ENCODE measurements around the gene MACF1.

The MACF1 gene

DNA sequence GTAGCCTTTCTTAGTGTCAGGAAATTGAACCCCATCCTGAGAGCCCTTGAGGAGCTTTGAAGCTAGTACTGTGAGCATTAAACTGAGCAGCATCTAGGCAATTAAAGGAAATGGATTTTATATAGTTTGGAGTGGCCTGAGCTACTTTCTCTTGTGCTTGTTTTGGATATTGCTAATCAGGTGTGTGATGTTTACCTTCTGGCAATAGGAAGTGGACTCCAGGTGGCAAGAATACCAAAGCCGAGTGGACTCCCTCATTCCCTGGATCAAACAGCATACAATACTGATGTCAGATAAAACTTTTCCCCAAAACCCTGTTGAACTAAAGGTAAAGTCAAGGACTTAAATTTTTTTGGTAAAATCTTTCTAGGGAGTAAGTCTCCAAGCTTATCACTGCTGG is 79.4 kb downstream of the MACF1 start:
- Mint-ChIP-seq H3K4me3 (no peak overlapping the region), H3K27ac (no peak overlapping the region), H3K36me3 (no peaks in the 10 kb centered on the region), H3K9me3 (no peaks in the 10 kb centered on the region), H3K4me1 (no peaks in the 10 kb centered on the region)
- ATAC-seq (no peak), DNase-seq (ENCODE audit: low spot score in 2 of 2) (no peak)

DNA sequence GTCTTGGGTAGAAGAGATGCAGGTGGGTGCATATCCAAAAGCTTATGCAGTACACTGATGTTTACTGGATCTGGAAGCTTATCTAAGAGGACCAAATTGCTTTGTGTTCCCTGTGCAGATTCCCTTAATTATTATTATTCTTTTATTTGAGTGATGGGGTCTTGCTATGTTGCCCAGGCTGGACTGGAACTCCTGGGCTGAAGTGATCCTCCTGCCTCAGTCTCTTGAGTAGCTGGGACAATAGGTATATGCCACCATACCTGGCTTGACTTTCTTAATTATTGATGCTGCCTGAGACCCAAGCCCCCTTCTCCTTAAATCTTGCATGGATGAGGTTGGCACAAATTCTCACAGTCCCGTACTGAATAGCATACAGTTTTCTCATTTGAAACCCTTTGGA is 83.0 kb downstream of the MACF1 start:
- no peaks in the 10 kb centered on the region for H3K9me3 Mint-ChIP-seq
- DNase-seq (ENCODE audit: low spot score in 2 of 2) (no peak), ATAC-seq (no peak)
- no peaks in the 10 kb centered on the region for H3K4me1 Mint-ChIP-seq
- H3K27ac Mint-ChIP-seq, result no peak overlapping the region
- H3K36me3 Mint-ChIP-seq, result no peaks in the 10 kb centered on the region
- no peak overlapping the region for H3K4me3 Mint-ChIP-seq

DNA sequence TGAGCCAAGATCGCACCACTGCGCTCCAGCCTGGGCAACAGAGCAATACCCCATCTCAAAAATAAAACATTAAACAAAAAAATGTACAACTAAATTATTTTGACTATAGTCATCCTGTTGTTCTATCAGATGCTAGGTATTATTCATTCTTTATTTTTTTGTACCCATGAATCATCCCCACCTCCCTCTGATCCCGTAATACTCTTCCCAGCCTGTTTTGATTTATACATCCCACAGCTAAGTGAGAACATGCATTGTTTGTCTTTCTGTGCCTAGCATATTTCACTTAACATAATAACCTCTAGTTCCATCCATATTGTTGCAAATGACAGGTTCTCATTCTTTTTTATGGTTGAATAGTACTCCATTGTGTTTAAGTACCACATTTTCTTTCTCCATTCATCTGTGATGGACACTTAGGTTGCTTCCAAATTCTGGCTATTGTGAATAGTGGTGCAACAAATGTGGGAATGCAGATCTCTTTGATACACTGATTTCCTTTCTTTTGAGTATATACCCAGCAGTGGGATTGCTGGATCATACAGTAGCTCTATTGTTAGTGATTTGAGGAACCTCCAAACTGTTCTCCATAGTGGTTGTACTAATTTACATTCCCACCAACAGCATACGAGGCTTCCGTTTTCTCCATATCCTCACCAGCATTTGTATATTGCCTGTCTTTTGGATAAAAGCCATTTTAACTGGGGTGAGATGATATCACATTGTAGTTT is 84.4 kb downstream of the MACF1 start:
- ATAC-seq, result no peak
- no peak for DNase-seq (ENCODE audit: low spot score in 2 of 2)
- H3K9me3 Mint-ChIP-seq, result no peaks in the 10 kb centered on the region
- no peaks in the 10 kb centered on the region for H3K4me1 Mint-ChIP-seq
- no peak overlapping the region for H3K27ac Mint-ChIP-seq
- no peak overlapping the region for H3K4me3 Mint-ChIP-seq
- no peaks in the 10 kb centered on the region for H3K36me3 Mint-ChIP-seq

DNA sequence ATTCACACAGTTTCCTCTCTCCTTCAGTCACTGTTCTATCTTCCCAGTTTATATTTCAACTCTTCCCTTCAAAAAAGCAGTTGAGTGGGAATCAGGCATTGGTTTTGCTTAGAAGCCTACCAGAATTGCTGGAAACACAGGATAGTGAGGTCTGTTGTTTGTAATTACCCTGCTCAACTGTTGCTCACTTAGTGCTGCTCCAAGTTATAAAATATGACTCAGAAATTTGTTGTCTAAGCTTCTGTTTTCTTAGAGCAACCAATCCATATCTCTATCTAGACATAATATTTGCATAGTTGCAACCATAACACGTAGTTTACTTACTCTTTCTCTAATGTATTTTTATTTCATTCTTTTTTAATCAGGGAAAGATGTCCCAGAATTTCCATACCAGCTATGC is 87.9 kb downstream of the MACF1 start:
- Mint-ChIP-seq H3K9me3 (no peaks in the 10 kb centered on the region), H3K27ac (peak overlapping the region; percentile 81), H3K4me3 (no peak overlapping the region), H3K36me3 (no peaks in the 10 kb centered on the region), H3K4me1 (peaks cover 9% of the 10 kb centered on the region)
- DNase-seq (ENCODE audit: low spot score in 2 of 2) (no peak), ATAC-seq (no peak)

DNA sequence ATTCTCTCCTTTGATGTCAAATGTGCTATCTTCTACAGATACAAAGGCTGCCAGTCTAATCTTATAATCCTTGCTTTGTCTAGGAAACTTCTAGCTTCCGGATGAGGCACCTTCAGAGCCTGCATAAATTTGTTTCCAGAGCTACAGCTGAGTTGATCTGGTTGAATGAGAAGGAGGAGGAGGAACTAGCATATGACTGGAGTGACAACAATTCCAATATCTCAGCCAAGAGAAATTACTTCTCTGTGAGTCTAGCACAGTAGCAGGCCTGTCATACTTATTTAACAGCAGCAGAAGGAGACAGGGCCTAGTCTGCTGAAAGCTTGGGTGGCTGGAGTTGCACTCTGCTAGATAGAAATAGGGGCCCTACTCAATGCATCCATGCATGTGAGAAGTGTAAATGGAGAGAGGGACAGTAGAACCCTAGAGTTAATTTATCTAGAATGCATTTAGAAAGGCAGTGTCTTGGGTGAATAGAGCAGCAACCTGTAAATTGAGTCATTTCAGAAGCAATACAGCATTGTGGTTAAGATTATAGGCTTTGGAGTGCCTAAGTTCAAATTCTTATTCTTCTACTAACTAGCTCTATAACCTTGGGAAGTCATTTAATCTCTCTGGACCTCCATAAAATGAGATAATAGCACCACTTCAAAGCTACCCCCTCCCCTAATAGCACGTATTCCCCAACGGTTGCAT is 89.0 kb downstream of the MACF1 start:
- peak overlapping the region; percentile 81 for H3K27ac Mint-ChIP-seq
- no peak for DNase-seq (ENCODE audit: low spot score in 2 of 2)
- H3K4me1 Mint-ChIP-seq, result peaks cover 9% of the 10 kb centered on the region
- H3K9me3 Mint-ChIP-seq, result no peaks in the 10 kb centered on the region
- ATAC-seq, result peak; percentile 61
- no peaks in the 10 kb centered on the region for H3K36me3 Mint-ChIP-seq
- no peak overlapping the region for H3K4me3 Mint-ChIP-seq

DNA sequence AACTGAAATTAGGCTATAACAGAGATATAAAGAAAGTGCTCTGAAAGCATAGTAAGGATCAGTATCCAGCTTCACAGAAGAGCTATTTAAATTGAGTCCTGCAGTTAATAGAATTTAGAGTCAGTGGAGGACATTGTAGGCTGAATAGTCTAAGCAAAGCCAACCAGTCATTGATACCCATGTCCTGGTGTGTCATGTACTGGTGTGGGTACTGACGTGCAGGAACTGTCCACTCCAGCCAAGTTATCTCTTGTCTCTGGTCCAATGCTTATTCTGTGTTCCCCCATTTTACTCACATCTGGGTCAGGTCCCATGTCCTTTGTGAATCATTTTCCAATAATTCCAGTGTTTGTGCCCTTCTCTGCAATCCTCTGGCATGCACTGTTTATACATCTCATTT is 90.0 kb downstream of the MACF1 start:
- Mint-ChIP-seq H3K27ac (peak overlapping the region; percentile 81), H3K36me3 (no peaks in the 10 kb centered on the region), H3K4me1 (peaks cover 9% of the 10 kb centered on the region), H3K4me3 (no peak overlapping the region), H3K9me3 (no peaks in the 10 kb centered on the region)
- ATAC-seq (no peak), DNase-seq (ENCODE audit: low spot score in 2 of 2) (no peak)

DNA sequence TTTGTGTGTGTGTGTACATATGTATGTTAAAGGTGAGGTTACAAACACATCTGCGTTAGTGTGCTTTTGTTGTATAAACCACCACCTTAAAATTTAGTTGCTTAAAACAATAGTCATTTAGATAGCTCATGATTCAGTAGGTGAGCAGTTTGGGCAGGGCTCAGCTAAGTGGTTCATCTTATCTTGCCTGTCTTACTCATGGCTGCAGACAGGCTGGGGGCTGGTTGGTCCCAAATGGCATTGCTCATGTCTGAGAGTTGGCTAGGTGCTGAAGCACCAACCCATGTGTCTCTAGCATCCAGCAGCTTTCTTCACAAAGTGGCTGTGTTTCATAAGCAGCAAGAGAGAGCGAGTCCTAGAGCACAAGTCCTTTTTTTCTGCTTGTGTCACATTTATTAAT is 91.4 kb downstream of the MACF1 start:
- Mint-ChIP-seq H3K4me1 (peaks cover 9% of the 10 kb centered on the region), H3K27ac (peak overlapping the region; percentile 64), H3K4me3 (no peak overlapping the region), H3K36me3 (no peaks in the 10 kb centered on the region), H3K9me3 (no peaks in the 10 kb centered on the region)
- no peak for DNase-seq (ENCODE audit: low spot score in 2 of 2)
- peak; percentile 71 for ATAC-seq

DNA sequence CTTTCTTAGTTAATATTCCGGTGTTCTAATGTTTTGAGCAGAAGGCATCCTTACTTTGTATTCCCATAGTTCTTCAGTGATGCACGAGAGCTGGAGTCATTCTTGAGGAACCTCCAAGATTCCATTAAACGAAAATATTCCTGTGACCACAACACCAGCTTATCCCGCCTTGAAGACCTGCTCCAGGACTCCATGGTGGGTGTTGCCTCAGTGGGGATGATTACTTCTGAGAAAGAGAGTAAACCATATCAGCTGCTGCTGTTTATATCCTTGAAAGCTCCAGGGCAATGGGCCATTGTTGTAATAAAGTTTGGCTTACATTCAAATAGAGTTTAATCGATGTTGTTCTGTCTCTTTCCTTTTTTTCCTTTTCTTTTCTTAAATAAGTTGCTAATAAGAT is 93.1 kb downstream of the MACF1 start:
- DNase-seq (ENCODE audit: low spot score in 2 of 2), result no peak
- Mint-ChIP-seq H3K27ac (peak overlapping the region; percentile 29), H3K4me1 (peaks cover 9% of the 10 kb centered on the region), H3K36me3 (no peaks in the 10 kb centered on the region), H3K9me3 (no peaks in the 10 kb centered on the region), H3K4me3 (no peak overlapping the region)
- no peak for ATAC-seq

DNA sequence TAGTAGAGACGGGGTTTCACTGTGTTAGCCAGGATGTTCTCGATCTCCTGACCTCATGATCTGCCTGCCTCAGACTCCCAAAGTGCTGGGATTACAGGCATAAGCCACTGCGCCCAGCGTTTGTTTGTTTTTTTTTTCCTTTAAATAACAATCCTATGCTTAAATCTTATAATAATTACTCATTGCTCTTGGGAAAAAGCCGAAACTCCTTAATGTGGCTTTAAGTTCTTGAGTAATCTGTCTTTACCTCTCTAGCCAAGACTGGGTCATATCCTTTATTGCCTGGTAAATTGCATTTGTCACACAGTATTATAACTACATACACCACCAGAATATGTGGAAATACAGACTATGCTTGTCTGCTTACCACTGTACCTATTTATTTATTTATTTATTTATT is 97.1 kb downstream of the MACF1 start:
- ATAC-seq (no peak), DNase-seq (ENCODE audit: low spot score in 2 of 2) (no peak)
- H3K36me3 Mint-ChIP-seq, result no peaks in the 10 kb centered on the region
- no peaks in the 10 kb centered on the region for H3K4me1 Mint-ChIP-seq
- no peak overlapping the region for H3K4me3 Mint-ChIP-seq
- no peak overlapping the region for H3K27ac Mint-ChIP-seq
- no peaks in the 10 kb centered on the region for H3K9me3 Mint-ChIP-seq

DNA sequence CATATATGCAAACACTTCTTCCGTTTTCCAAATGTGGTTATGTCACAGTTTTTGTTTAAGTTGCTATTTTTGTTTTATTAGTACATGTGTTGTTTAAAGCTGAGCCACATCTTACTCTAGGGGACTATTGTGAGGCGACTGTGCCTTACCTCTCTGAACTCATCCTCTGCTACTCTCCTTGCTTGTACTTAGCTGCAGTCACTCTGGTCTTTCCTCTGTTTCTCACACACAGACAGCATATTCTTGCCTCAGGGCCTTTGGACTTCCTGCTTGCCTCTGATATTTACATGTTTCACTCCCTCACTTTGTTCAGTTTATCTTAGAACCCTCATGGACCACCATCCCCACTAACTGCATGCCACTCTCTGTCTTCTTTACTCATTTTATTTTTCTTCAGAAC is 101.1 kb downstream of the MACF1 start:
- ATAC-seq, result no peak
- DNase-seq (ENCODE audit: low spot score in 2 of 2), result no peak
- H3K9me3 Mint-ChIP-seq, result no peaks in the 10 kb centered on the region
- no peak overlapping the region for H3K4me3 Mint-ChIP-seq
- no peaks in the 10 kb centered on the region for H3K4me1 Mint-ChIP-seq
- H3K27ac Mint-ChIP-seq, result peak overlapping the region; percentile 10
- H3K36me3 Mint-ChIP-seq, result no peaks in the 10 kb centered on the region

DNA sequence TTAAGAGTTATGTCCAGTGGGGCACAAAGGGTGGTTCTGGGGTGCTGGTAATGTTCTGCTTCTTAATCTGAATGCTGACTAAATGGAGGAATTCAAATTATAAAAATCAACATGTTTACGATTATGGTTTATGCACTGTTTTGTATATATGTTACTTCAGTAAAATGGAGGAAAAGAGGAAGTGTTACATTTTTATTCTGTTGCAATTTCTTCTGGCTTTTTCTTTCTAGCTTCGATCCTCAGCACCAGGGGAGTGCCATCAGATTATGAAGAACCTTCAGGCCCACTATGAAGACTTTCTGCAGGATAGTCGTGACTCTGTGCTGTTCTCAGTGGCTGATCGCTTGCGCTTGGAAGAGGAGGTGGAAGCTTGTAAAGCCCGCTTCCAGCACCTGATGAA is 105.5 kb downstream of the MACF1 start:
- DNase-seq (ENCODE audit: low spot score in 2 of 2), result no peak
- no peak overlapping the region for H3K4me3 Mint-ChIP-seq
- ATAC-seq, result no peak
- H3K9me3 Mint-ChIP-seq, result no peaks in the 10 kb centered on the region
- H3K4me1 Mint-ChIP-seq, result no peaks in the 10 kb centered on the region
- peak overlapping the region; percentile 20 for H3K27ac Mint-ChIP-seq
- H3K36me3 Mint-ChIP-seq, result no peaks in the 10 kb centered on the region

DNA sequence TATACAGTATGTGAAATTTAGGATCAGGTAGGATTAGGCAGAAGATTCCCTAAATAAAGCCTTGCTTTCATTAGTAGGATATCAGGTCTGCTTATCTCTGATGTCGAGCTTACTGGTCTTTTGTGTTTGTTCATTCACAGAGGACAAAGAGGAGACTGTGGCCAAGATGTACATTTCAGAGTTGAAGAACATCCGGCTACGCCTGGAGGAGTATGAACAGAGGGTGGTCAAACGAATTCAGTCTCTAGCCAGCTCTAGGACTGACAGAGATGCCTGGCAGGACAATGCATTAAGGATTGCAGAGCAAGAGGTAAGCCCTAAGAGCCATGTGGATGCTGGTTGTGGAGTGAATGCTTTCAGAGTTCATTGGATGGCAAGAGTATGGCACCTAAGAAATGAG is 106.2 kb downstream of the MACF1 start:
- H3K27ac Mint-ChIP-seq, result peak overlapping the region; percentile 33
- H3K9me3 Mint-ChIP-seq, result no peaks in the 10 kb centered on the region
- no peaks in the 10 kb centered on the region for H3K36me3 Mint-ChIP-seq
- no peak for DNase-seq (ENCODE audit: low spot score in 2 of 2)
- no peaks in the 10 kb centered on the region for H3K4me1 Mint-ChIP-seq
- ATAC-seq, result no peak
- no peak overlapping the region for H3K4me3 Mint-ChIP-seq

DNA sequence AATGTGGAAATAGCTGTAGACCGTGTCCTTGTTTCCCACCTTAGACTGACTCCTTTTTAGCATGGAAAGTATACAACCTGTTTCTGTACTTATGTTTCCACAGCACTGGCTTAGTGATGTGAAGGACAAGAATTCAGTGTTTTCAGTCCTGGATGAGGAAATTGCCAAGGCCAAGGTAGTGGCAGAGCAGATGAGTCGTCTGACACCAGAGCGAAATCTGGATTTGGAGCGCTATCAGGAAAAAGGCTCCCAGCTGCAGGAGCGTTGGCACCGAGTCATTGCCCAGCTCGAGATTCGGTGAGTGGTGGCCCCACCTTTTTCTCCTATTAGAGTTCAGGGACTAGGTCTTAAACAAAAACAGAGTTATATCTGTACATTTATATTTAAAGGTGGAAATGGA is 112.6 kb downstream of the MACF1 start:
- Mint-ChIP-seq H3K4me3 (no peak overlapping the region), H3K36me3 (no peaks in the 10 kb centered on the region), H3K9me3 (no peaks in the 10 kb centered on the region), H3K27ac (no peak overlapping the region), H3K4me1 (peaks cover 7% of the 10 kb centered on the region)
- ATAC-seq, result no peak
- no peak for DNase-seq (ENCODE audit: low spot score in 2 of 2)

DNA sequence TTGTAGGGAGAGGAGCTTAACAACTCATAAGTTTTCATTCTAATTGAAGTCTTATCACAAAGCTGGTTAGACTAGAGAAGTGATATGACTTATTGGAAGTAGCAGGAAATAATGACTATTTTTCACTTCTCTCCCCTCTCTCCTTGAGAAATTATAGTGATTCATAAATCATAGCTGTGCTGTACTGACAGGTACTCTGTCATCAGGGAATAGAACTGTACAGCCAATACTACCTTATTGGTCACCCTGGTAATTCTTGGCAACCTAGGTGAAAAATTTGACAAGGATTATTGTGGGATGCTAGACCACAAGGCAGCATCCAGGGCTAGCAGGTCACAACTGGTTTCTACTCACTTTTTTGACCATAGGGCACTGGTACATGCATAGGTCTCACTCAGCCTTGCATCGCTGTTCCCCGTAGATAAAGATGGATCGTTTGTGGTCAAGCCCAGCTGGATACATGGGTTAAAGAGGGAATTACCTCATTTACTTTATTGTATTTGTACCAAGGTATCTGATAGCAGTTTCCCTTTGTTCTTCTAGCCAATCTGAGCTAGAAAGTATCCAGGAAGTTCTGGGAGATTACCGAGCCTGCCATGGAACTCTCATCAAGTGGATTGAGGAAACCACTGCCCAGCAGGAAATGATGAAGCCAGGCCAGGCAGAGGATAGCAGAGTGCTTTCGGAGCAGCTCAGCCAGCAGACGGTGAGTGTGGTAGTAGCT is 113.6 kb downstream of the MACF1 start:
- ATAC-seq, result no peak
- Mint-ChIP-seq H3K4me1 (peaks cover 7% of the 10 kb centered on the region), H3K9me3 (no peaks in the 10 kb centered on the region), H3K36me3 (no peaks in the 10 kb centered on the region), H3K27ac (peak overlapping the region; percentile 48), H3K4me3 (no peak overlapping the region)
- DNase-seq (ENCODE audit: low spot score in 2 of 2), result no peak

DNA sequence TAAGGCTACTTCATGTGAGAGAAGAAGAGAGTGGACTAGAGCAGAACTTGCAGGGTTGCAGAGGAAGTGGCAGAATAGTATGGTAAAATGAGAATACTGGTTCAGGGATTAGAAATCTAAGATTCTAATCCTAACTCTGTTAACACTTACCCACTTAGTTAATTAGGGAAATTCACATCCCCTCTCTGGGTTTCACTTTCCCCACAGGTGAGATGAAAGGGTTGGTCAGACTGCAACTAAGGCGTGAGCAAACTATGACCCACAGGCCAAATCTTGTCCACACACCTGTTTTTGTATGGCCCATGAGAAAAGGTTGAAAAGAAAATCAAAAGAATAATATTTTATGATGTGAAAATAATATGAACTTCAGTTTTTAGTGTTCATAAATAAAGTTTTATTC is 117.5 kb downstream of the MACF1 start:
- H3K4me1 Mint-ChIP-seq, result peaks cover 12% of the 10 kb centered on the region
- no peaks in the 10 kb centered on the region for H3K9me3 Mint-ChIP-seq
- H3K36me3 Mint-ChIP-seq, result no peaks in the 10 kb centered on the region
- no peak for ATAC-seq
- H3K4me3 Mint-ChIP-seq, result no peak overlapping the region
- no peak for DNase-seq (ENCODE audit: low spot score in 2 of 2)
- H3K27ac Mint-ChIP-seq, result peak overlapping the region; percentile 72

DNA sequence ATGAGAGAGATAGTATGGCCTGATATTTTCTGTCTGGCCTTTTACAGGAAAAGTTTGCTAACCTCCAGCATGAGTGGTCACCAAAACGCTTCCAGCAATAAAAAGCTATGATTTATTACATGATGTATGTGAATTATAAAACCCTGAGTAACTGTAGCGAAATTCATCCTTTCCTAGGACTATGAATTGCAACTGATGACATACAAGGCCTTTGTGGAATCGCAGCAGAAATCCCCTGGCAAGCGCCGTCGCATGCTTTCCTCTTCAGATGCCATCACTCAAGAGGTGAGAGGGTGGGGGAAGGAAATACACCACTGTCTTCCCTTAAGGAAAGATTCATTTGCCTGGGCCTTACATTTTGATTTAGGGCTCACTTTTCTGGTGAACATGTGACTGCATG is 117.9 kb downstream of the MACF1 start:
- Mint-ChIP-seq H3K27ac (peak overlapping the region; percentile 72), H3K9me3 (no peaks in the 10 kb centered on the region), H3K36me3 (no peaks in the 10 kb centered on the region), H3K4me3 (no peak overlapping the region), H3K4me1 (peaks cover 17% of the 10 kb centered on the region)
- ATAC-seq (no peak), DNase-seq (ENCODE audit: low spot score in 2 of 2) (no peak)

Data from stimulated activated effector memory CD8-positive, alpha-beta T cell treated with anti-CD3 and anti-CD28 coated beads, Interleukin-12 subunit alpha, Interleukin-12 subunit beta, amount 100 ng/mL, for 72 hours (primary cell).